ENCODE measurements around the gene MAN1A2. TPM values are rescaled to one million over a fixed set of nuclear protein-coding genes. Genes with fewer than 3 reads are reported as not detected.

MAN1A2 gene
- total RNA-seq, 1 donor from 2014 or later = 66.5 TPM

DNA sequence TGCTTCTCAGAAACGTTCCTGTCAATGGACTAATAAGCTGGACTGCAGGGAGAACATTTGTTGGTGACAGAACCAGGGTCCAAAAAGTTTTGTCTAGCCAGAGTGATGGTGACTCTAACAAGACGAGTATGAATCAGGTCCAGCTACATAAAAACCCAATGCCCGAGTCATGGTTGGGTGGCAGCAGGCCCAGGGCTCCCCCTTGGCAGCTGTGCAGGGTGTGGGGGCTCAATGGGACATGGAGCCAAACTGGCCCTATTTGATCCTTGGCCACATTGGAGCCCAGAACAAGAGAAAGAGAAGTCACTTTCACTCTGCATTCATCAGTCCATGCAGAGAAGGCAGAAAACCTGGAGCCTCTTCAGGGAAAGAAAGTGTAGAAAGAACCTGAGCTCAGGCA is 200.7 kb downstream of the MAN1A2 start:
- Mint-ChIP-seq H3K4me1 (ENCODE audit: low read depth) (peaks cover 36% of the 10 kb centered on the region), H3K4me3 (ENCODE audit: low read depth) (no peak overlapping the region), H3K9me3 (ENCODE audit: low read depth) (no peaks in the 10 kb centered on the region), H3K36me3 (ENCODE audit: insufficient read depth) (no peaks in the 10 kb centered on the region), H3K27ac (no peak overlapping the region), H3K27me3 (no peaks in the 10 kb centered on the region)
- peak; percentile 1 for DNase-seq (ENCODE audit: low spot score, unreplicated experiment)
- TF ChIP-seq CTCF (IDR thresholded peaks at IDR 0.05; ENCODE audit: unreplicated experiment) = no peak

- no peak for DNase-seq (ENCODE audit: low spot score, unreplicated experiment)
- Mint-ChIP-seq H3K27me3 (no peaks in the 10 kb centered on the region), H3K9me3 (ENCODE audit: low read depth) (no peaks in the 10 kb centered on the region), H3K4me1 (ENCODE audit: low read depth) (peaks cover 30% of the 10 kb centered on the region), H3K36me3 (ENCODE audit: insufficient read depth) (no peaks in the 10 kb centered on the region), H3K4me3 (ENCODE audit: low read depth) (no peak overlapping the region), H3K27ac (no peak overlapping the region)
- TF ChIP-seq CTCF (IDR thresholded peaks at IDR 0.05; ENCODE audit: unreplicated experiment) = no peak
These were observed 201.8 kb downstream of the MAN1A2 start for GRCh38 chr1:117568999-117569398.

- Mint-ChIP-seq H3K27ac (no peak overlapping the region), H3K4me3 (ENCODE audit: low read depth) (no peak overlapping the region), H3K27me3 (no peaks in the 10 kb centered on the region), H3K36me3 (ENCODE audit: insufficient read depth) (no peaks in the 10 kb centered on the region), H3K9me3 (ENCODE audit: low read depth) (no peaks in the 10 kb centered on the region), H3K4me1 (ENCODE audit: low read depth) (peaks cover 34% of the 10 kb centered on the region)
- no peak for TF ChIP-seq CTCF (IDR thresholded peaks at IDR 0.05; ENCODE audit: unreplicated experiment)
- no peak for DNase-seq (ENCODE audit: low spot score, unreplicated experiment)
These were observed 202.6 kb downstream of the MAN1A2 start for GRCh38 chr1:117569856-117570255.

DNA sequence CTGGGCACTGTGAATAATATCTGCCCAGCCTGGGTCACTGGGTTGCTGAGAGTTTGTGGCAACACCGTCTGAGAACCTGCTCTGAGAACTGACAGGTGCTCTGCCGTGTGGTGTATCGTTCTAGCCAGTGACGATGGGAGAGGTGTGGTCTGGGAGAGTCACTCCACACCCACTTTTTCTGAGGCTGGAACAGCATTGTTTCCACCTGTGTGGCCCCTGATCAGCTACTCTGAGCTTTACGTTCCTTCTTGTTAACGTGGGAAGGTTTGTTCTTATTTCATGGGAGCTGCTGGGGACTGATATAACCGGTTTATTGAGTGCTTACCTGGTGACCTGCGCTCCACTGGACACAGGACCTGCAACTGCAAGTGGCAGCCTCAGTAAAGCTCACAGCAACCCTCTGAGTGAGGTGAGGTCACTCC is 203.8 kb downstream of the MAN1A2 start:
- H3K4me3 Mint-ChIP-seq (ENCODE audit: low read depth) = no peak overlapping the region
- no peaks in the 10 kb centered on the region for H3K9me3 Mint-ChIP-seq (ENCODE audit: low read depth)
- H3K36me3 Mint-ChIP-seq (ENCODE audit: insufficient read depth) = no peaks in the 10 kb centered on the region
- DNase-seq (ENCODE audit: low spot score, unreplicated experiment) = no peak
- peak overlapping the region; percentile 88 for H3K27ac Mint-ChIP-seq
- H3K4me1 Mint-ChIP-seq (ENCODE audit: low read depth) = peaks cover 31% of the 10 kb centered on the region
- H3K27me3 Mint-ChIP-seq = no peaks in the 10 kb centered on the region
- no peak for TF ChIP-seq CTCF (IDR thresholded peaks at IDR 0.05; ENCODE audit: unreplicated experiment)

DNA sequence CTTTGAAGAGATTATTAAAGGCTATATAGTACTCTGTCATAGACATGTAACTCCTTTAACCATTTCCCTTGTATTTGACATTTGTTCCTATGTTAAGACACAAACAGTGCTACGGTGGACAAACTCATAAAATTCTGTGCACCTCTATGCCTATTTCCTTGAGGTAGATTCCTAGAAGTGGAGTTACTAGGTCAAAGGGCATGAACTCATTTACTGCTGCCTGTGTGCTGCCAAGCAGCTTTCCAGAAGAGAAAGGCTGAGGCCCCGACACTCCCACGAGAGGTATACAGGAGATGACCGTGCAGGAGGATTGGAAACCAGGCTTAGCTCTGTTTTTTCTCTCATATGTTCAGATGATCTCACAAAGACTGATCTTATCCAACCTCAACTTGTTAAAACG is 204.2 kb downstream of the MAN1A2 start:
- no peak overlapping the region for H3K4me3 Mint-ChIP-seq (ENCODE audit: low read depth)
- peaks cover 31% of the 10 kb centered on the region for H3K4me1 Mint-ChIP-seq (ENCODE audit: low read depth)
- H3K36me3 Mint-ChIP-seq (ENCODE audit: insufficient read depth) = no peaks in the 10 kb centered on the region
- no peaks in the 10 kb centered on the region for H3K27me3 Mint-ChIP-seq
- no peak for TF ChIP-seq CTCF (IDR thresholded peaks at IDR 0.05; ENCODE audit: unreplicated experiment)
- H3K9me3 Mint-ChIP-seq (ENCODE audit: low read depth) = no peaks in the 10 kb centered on the region
- no peak for DNase-seq (ENCODE audit: low spot score, unreplicated experiment)
- H3K27ac Mint-ChIP-seq = peak overlapping the region; percentile 88

Data from progenitor cell of endocrine pancreas (in vitro differentiated cells).